Activated CD4-positive, CD25-positive, alpha-beta regulatory T cell (primary cell): Measurements from ENCODE around the gene CRAT.

Experiments used
- DNase-seq, 4 experiments: peaks; one replicate each; lab custom pipeline; 2025; lab: John Stamatoyannopoulos, UW

CRAT gene

DNA sequence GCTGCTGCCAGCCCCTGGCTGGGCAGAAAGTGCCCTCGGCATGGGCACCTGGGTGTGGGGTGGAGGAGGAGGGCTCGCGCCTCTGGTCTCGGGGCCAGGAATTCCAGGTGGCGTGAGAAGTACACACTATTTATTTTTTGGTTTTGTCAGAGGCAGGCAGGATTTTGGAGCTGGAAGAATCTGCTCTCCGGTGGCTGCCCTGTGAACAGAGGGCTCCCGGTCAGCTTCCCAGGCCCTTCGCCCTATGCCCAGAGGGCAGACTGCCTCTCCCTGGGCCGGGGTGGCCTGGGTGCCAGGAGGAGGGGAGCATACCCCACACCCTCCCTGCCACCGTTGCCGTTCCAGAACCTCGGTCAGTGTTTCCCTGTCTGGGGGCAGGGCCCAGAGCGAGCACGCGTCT lies 21.3 kb downstream of the CRAT start:
- no peak for DNase-seq

DNA sequence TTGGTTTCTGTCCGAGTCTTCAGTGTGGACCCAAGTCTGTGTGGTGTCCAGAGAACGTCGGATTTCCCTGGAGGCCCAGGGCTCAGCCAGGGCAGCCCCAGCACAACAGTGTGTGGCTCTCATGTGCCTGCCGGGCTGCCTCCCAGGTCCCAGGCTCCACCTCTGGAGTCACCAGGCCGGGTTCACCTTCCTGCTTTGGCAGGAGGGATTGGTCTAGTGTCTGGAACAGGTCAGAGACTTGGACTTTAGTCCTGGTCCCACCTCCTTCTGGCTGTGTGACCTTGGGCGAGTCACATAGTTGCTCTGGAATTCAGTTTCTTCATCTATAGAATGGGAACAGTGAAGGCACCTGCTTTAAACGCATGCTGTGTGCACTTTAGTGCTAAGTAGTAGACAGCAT lies 26.5 kb downstream of the CRAT start:
- no peak for DNase-seq

DNA sequence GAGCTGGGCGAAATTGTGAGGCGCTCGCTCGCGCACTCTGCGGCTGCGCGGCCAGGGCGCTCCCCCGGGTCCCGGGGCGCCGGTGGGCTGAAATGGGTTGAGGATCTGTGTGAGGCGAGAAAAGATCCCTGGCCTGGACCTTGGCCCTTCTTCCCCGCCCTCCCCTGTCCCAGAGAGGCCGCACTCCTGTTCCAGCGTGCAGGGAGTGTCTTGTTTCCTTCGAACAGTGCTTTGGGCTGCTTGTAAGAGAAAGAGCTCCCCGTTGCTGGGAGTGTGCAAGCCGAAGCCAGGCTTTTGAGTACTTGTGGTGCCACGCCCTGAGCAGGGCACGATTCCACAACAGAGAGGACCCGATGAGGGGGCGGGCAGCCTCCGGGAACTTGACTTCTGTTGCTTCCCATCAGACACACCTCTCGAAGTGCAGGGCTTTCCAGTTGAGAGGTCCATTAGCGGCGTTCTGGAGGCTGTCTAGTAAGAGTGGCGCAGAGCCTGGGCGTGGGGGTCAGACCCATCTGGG lies 29.1 kb downstream of the CRAT start:
- DNase-seq, result no peak

DNA sequence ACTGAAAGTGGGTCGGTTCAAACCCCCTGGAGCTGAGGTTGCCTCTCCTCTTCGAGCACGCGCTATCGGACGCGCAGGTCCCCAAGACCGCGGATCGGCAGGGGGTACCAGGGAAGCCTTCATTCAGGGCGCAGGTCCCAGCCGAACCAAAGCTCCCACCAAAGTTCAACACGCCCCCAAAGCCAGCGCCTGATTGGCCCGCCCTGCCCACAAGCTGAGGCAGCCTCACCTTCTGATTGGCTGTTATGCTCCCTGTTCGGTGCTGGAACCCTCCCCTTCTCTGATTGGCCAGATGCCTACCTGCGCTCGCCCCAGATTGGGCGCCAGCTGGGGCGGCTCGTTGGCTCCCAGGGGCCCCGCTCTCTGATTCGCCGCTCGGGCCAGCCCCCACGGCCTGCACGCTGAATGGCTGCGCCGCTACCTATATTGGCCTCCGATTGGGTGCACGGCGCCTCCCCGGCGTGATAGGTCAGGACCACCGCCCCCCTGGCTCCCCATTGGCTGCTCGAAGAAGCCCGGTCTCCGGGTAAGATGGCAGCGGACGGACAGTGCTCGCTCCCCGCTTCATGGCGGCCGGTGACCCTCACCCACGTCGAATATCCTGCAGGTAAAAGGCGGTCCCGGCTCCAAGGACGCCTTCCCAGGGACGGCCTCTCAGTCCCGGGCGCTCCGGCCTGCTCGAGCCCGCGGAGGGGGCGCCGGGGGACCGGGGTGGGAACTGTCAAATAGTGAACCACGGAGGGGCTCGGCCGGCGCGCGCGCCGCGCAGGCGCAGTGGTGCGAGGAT lies 29.8 kb downstream of the CRAT start, which contains the start of gene DOLPP1:
Gene DOLPP1, plus strand, starts transcription at position 511 of the 787 bp plus-strand sequence. Its CDS starts 21 bp downstream, at position 532.
- peak; percentile 96 to 98 (median 97) for DNase-seq

GRCh38 chr9:129080298-129080600 lies 30.3 kb downstream of the CRAT start:
- no peak for DNase-seq

GRCh38 chr9:129079829-129080228 lies 30.8 kb downstream of the CRAT start:
- DNase-seq, result no peak

- no peak for DNase-seq
These were observed 31.7 kb downstream of the CRAT start for GRCh38 chr9:129078691-129079503.

- no peak for DNase-seq
These were observed 33.4 kb downstream of the CRAT start for GRCh38 chr9:129077236-129077635.

DNA sequence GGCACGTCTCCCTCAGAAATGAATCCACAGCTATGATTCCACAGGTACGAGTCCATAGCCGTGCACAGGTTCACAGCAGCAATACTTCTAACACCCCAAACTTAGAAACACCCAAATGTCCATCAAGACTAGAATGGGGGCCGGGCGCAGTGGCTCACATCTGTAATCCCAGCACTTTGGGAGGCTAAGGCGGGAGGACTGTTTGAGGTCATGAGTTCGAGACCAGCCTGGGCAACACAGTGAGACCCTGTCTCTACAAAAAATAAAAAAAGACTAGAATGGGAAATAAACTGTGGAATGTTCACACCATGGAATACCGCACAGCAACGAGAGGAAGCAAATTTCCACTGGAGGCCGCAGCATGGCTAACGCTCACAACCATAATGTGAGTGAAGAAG lies 34.0 kb downstream of the CRAT start:
- DNase-seq, result no peak

DNA sequence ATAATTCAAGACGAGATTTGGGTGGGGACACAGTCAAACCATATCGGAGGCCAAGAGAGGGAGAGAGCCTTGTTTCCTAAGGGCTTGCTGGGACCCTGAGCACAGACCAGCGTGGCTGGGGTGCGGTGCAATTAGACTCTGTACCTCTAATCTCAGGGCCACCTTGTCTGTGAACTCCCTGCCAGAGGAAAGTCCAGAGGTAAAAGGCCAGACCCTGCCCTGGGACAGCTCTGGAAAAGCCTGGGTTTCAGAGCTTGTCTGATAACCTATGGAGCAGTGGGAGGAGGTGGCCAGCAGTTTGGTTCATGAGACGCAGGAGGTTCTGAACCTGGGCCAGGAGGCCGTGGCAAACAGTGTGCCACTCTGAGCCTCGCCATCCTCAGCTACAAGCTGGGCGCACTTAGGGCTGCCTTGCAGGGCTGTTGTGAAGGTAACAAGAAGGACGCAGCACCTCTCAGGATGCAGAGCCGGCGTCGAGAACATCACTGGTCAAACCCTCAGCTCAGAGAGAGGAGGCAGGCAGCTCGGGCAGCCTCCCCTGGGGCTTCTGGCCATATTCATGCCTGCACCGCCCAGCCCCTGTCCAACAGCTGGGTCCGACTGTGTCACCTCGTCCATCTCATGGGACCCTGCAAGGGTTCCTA lies 34.5 kb downstream of the CRAT start:
- no peak for DNase-seq

DNA sequence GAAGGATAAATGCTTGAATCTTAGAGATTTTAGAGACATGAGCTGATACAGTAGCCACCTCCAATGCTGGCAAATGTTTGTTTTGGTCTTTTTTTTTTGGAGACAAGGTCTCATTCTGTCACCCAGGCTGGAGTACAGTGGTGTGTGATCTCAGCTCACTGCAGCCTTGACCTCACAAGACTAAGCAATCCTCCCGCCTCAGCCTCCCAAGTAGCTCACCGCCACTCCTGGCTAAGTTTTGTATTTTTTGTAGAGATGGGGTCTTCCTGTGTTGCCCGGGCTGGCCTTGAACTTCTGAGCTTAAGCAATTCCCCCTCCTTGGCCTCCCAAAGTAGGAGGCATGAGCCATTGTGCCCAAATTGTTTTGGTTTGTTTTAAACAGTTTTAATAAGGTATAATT lies 36.5 kb downstream of the CRAT start:
- DNase-seq, result no peak

GRCh38 chr9:129073404-129073803 lies 37.2 kb downstream of the CRAT start:
- DNase-seq, result no peak

GRCh38 chr9:129072171-129072570 lies 38.4 kb downstream of the CRAT start:
- no peak for DNase-seq

GRCh38 chr9:129071526-129072126 lies 39.0 kb downstream of the CRAT start:
- DNase-seq, result peak in 1 of 4 experiments; percentile 20

DNA sequence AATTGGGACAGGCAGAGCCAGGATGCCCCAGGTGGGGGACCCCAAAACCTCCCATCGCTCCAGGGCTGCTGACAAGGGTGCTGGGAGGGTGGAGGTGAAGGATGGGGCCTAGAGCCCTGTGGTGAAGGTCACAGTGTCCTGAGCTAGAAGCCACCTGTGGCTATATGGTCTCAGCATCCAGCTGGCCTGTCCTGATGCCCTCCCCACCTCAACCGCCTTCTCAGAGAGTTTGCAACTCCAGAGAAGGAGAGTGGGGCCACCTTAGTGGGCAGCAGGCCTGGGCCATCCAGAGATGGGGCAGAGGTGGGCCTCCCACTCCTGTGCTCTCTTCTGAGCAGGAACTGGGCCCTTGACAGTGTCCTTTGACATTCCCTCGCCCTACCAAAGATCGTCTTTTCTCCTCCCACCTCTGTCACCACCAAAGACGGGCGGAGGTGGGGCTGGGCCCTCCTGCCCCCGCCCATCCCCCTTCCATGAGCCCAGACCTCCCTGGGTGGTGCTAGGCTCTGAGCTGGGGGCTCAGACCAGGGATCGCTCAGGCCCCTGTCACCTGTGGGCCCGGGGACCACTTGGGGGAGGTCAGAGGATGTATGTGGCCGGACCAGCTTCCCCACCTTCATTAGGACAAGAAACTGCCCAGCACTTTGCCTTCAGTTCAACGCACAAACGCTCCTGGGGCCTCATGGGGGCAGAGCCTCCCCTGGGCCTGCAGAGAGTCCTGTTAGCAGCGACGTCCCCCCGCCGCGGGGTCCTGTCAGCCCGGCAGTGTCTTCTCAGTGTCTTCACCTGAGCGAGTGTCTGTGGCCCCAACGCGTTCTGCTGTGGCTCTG lies 39.7 kb downstream of the CRAT start:
- no peak for DNase-seq

DNA sequence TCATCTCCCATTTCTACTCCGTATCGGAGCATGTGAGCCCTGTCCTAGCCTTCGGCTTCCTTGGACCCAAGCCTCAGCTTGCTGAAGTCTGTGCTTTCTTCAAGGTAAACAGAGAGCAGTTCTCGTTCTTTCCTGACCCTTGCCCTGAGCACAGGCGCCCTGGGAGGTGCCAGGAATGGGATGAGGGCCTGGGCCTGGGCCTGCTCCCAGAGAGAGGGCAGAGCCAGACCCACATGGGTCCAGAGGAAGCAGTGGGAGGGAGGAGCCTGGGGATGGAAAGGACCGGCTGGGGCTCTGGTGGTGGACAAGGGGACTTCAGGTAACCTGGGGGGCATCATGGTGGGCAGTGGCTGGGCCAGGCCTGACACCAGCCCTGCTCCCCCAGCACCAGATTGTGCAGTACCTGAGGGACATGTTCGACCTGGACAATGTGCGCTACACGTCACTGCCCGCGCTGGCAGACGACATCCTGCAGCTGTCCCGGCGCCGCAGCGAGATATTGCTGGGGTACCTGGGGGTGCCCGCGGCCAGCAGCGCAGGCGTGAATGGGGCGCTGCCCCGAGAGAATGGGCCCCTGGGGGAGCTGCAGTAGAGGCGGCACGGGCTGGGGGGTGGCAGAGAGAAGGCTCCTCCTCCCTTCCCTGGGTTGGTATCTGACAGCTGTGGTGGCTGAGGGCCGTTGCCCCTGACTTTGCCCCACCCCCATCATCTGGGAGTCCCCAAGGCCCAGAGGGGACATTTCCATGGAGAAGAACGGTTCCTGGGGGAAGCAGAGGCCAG lies 40.5 kb downstream of the CRAT start:
- DNase-seq, result no peak

GRCh38 chr9:129068990-129069861 lies 41.4 kb downstream of the CRAT start:
- peak in 2 of 4 experiments; percentile 30 to 38 for DNase-seq

DNA sequence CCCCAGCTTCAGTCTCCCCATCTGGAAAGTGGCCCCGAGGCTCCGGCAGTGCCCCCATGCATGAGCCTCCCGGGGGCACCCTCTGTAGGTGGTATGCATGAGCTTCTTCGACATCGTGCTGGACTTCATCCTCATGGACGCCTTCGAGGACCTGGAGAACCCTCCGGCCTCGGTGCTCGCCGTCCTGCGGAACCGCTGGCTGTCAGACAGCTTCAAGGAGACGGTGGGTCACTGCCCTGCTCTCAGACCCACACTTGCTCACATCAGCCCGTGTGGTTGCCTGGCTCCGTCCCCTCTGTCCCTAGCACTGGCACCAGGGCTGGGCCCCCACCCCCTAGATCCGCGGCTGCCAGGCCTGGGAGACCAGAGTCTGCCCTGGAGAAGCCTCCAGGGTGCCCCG lies 42.5 kb downstream of the CRAT start:
- DNase-seq, result no peak

DNA sequence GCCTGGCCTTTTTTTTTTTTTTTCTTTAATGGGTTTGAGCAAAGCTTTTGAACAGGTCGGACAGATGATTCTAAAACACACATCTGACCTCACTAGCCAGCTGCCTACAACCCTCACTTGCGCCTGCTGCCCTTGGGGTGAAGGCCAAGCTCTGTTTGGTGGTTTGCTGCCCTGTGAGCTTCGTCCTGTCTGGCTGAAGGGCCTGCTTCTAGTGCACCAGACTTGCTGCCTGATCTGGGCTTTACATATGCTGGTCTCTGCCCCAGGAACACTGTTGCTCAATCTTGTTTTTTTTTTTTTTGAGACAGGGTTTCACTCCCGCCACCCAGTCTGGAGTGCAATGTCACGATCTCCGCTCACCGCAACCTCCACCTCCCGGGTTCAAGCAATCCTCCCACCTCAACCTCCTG lies 46.1 kb downstream of the CRAT start:
- DNase-seq, result no peak

DNA sequence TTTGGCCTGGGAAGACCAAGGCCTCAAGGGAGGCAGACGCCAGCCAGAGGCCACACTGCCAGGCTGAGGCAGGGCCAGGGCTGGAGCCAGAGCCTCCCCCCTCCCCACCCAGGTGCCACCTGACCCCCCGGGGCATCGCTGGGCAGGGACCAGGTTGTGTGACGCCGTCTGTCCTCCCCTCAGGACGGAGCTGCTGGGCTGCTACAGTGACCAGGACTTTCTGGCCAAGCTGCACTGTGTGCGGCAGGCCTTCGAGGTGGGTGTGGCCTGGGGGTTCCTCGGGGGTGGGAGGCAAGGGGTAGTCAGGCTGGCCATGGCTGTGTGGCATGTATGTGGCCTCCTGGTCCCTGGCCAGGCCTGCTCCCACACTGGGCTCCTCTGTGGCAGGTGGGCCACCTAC lies 47.5 kb downstream of the CRAT start:
- DNase-seq, result no peak
